ENCODE data around the gene RABGAP1L. TPM values are rescaled to one million over a fixed set of nuclear protein-coding genes. Genes with fewer than 3 reads are reported as not detected.

The RABGAP1L gene
- total RNA-seq, 1 donor from 2014 or later = 44.1 TPM

DNA sequence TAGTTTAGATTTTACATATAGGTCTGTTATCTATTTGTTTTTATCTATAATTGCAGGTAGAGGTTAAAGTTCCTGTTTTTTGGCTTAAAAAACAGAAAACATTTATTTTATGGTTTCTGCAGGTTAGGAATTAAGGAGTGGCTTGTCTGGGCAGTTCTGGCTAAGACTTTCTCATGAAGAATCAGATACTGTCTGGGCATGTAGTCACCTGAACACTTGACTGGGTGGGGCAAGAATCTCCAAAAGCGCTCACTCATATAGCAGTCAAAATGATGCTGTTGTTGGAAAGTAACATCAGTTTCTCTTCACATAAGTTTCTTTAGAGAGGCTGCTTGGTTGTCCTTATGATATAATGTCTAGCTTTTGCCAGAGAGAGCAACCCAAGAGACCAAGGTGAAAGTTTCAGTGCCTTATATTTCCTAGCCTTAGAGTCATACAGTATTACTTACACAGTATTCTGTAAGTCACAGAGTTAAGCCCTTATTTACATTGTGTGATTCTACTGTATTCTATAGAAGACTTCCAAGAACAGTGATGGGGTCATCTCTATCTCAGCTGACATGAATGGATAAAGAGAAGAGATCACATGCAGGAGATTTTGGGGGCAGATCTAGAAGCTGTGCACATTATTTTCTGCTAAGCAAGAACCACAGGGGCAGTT lies 163.0 kb downstream of the RABGAP1L start:
- no peak overlapping the region for H3K27ac Mint-ChIP-seq (ENCODE audit: unreplicated experiment)
- DNase-seq = no peak
- no peak overlapping the region for H3K4me3 Mint-ChIP-seq (ENCODE audit: unreplicated experiment)
- H3K4me1 Mint-ChIP-seq (ENCODE audit: low read depth, unreplicated experiment) = no peaks in the 10 kb centered on the region
- TF ChIP-seq CTCF (IDR thresholded peaks at IDR 0.05; ENCODE audit: partially characterized antibody, unreplicated experiment) = no peak
- peaks cover 15% of the 10 kb centered on the region for H3K36me3 Mint-ChIP-seq (ENCODE audit: unreplicated experiment)
- H3K27me3 Mint-ChIP-seq (ENCODE audit: unreplicated experiment) = no peaks in the 10 kb centered on the region
- peaks cover 6% of the 10 kb centered on the region for H3K9me3 Mint-ChIP-seq (ENCODE audit: unreplicated experiment)

DNA sequence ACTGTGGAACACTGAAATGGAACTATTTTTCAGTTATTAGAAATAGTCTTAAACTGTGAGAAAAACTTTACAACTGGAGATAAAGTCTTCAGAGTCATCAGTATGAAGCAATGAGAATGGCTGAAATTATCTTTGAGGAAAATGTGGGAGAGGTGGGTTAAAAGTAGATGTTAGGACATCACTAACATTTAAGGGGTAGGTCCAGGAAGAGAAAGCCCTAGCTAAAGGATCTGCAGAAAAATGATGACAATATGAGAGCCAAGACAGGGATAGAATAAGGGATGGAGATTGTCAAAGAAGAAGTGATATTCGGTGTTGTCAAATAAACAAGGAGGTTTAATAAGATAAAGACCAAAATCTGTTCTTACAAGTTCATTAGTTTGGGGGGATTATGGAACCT lies 165.2 kb downstream of the RABGAP1L start:
- peaks cover 6% of the 10 kb centered on the region for H3K9me3 Mint-ChIP-seq (ENCODE audit: unreplicated experiment)
- no peaks in the 10 kb centered on the region for H3K4me1 Mint-ChIP-seq (ENCODE audit: low read depth, unreplicated experiment)
- H3K27ac Mint-ChIP-seq (ENCODE audit: unreplicated experiment) = no peak overlapping the region
- no peak overlapping the region for H3K4me3 Mint-ChIP-seq (ENCODE audit: unreplicated experiment)
- H3K36me3 Mint-ChIP-seq (ENCODE audit: unreplicated experiment) = peaks cover 15% of the 10 kb centered on the region
- H3K27me3 Mint-ChIP-seq (ENCODE audit: unreplicated experiment) = no peaks in the 10 kb centered on the region
- no peak for TF ChIP-seq CTCF (IDR thresholded peaks at IDR 0.05; ENCODE audit: partially characterized antibody, unreplicated experiment)
- no peak for DNase-seq

GRCh38 chr1:174324939-174325338 lies 165.6 kb downstream of the RABGAP1L start:
- TF ChIP-seq CTCF (IDR thresholded peaks at IDR 0.05; ENCODE audit: partially characterized antibody, unreplicated experiment) = no peak
- Mint-ChIP-seq H3K27me3 (ENCODE audit: unreplicated experiment) (no peaks in the 10 kb centered on the region), H3K36me3 (ENCODE audit: unreplicated experiment) (peaks cover 15% of the 10 kb centered on the region), H3K4me1 (ENCODE audit: low read depth, unreplicated experiment) (no peaks in the 10 kb centered on the region), H3K27ac (ENCODE audit: unreplicated experiment) (no peak overlapping the region), H3K4me3 (ENCODE audit: unreplicated experiment) (no peak overlapping the region), H3K9me3 (ENCODE audit: unreplicated experiment) (peaks cover 6% of the 10 kb centered on the region)
- no peak for DNase-seq

- Mint-ChIP-seq H3K4me1 (ENCODE audit: low read depth, unreplicated experiment) (no peaks in the 10 kb centered on the region), H3K36me3 (ENCODE audit: unreplicated experiment) (peaks cover 8% of the 10 kb centered on the region), H3K9me3 (ENCODE audit: unreplicated experiment) (peaks cover 3% of the 10 kb centered on the region), H3K4me3 (ENCODE audit: unreplicated experiment) (no peak overlapping the region), H3K27me3 (ENCODE audit: unreplicated experiment) (no peaks in the 10 kb centered on the region), H3K27ac (ENCODE audit: unreplicated experiment) (no peak overlapping the region)
- TF ChIP-seq CTCF (IDR thresholded peaks at IDR 0.05; ENCODE audit: partially characterized antibody, unreplicated experiment) = no peak
- DNase-seq = no peak
These were observed 167.0 kb downstream of the RABGAP1L start for GRCh38 chr1:174326278-174326677.

DNA sequence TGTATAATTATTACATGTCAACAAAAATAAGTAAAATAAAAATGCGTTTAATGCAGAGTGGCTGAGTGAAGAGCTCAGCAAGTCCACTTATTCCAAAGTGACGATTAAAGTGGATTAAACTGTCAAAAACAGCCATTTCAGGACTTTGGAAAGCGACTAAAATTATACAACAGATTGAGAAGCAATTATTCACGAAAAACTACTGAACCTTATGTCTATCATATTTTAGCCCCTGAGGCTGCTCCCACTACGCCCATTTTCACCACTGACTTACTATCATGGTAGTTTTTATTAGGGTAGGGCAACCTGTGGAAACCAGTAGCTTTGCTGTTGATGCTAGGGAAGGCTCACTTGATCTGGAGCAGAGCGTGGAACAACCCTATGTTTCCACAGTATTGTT lies 174.1 kb downstream of the RABGAP1L start:
- no peak for DNase-seq
- H3K36me3 Mint-ChIP-seq (ENCODE audit: unreplicated experiment) = no peaks in the 10 kb centered on the region
- H3K4me1 Mint-ChIP-seq (ENCODE audit: low read depth, unreplicated experiment) = no peaks in the 10 kb centered on the region
- no peaks in the 10 kb centered on the region for H3K27me3 Mint-ChIP-seq (ENCODE audit: unreplicated experiment)
- H3K4me3 Mint-ChIP-seq (ENCODE audit: unreplicated experiment) = no peak overlapping the region
- no peak for TF ChIP-seq CTCF (IDR thresholded peaks at IDR 0.05; ENCODE audit: partially characterized antibody, unreplicated experiment)
- no peak overlapping the region for H3K27ac Mint-ChIP-seq (ENCODE audit: unreplicated experiment)
- H3K9me3 Mint-ChIP-seq (ENCODE audit: unreplicated experiment) = no peaks in the 10 kb centered on the region

Measured in glutamatergic neuron (in vitro differentiated cells).